Measurements from ENCODE around the gene RHOBTB3.

Gene RHOBTB3

DNA sequence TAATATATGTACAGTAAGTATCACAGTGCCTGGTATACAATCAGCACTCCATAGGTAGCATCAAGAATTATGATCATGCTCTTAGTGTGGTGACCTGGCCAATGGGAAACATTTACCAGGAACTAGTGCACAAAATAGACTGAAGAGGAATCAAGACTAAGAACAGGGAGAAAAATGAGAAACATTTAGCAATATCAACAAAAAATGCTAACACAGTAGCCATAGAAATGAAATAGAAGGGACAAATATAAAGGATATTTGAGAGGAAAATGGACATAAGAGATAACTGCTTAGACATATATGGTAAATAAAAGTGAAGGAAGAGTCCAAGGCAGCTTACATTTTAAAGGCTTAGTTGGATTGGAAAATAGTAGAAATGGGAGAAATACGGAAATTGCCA is 31.8 kb upstream of the RHOBTB3 start:
- TF ChIP-seq TCF4 (CRISPR knock-in tag; IDR thresholded peaks at IDR 0.05; ENCODE audit: borderline replicate concordance) (no peak), ZNF8 (CRISPR knock-in tag; IDR thresholded peaks at IDR 0.05) (no peak), CSDC2 (CRISPR knock-in tag; IDR thresholded peaks at IDR 0.05) (no peak), OSR1 (CRISPR knock-in tag; IDR thresholded peaks at IDR 0.05) (no peak), ZNF70 (CRISPR knock-in tag; IDR thresholded peaks at IDR 0.05) (no peak), SNAI2 (CRISPR knock-in tag; IDR thresholded peaks at IDR 0.05) (no peak), ZC3H10 (CRISPR knock-in tag; IDR thresholded peaks at IDR 0.05) (no peak), TOX (CRISPR knock-in tag; IDR thresholded peaks at IDR 0.05; ENCODE audit: borderline replicate concordance) (no peak), BACH2 (CRISPR knock-in tag; IDR thresholded peaks at IDR 0.05; ENCODE audit: borderline replicate concordance) (no peak), PPARA (CRISPR knock-in tag; IDR thresholded peaks at IDR 0.05; ENCODE audit: borderline replicate concordance) (no peak), POU6F1 (CRISPR knock-in tag; IDR thresholded peaks at IDR 0.05; ENCODE audit: borderline replicate concordance, low read depth) (no peak), GLIS3 (CRISPR knock-in tag; IDR thresholded peaks at IDR 0.05) (no peak), ARNTL (CRISPR knock-in tag; IDR thresholded peaks at IDR 0.05; ENCODE audit: borderline replicate concordance, low read depth) (no peak)
- TF ChIP-seq, protein P1, sequence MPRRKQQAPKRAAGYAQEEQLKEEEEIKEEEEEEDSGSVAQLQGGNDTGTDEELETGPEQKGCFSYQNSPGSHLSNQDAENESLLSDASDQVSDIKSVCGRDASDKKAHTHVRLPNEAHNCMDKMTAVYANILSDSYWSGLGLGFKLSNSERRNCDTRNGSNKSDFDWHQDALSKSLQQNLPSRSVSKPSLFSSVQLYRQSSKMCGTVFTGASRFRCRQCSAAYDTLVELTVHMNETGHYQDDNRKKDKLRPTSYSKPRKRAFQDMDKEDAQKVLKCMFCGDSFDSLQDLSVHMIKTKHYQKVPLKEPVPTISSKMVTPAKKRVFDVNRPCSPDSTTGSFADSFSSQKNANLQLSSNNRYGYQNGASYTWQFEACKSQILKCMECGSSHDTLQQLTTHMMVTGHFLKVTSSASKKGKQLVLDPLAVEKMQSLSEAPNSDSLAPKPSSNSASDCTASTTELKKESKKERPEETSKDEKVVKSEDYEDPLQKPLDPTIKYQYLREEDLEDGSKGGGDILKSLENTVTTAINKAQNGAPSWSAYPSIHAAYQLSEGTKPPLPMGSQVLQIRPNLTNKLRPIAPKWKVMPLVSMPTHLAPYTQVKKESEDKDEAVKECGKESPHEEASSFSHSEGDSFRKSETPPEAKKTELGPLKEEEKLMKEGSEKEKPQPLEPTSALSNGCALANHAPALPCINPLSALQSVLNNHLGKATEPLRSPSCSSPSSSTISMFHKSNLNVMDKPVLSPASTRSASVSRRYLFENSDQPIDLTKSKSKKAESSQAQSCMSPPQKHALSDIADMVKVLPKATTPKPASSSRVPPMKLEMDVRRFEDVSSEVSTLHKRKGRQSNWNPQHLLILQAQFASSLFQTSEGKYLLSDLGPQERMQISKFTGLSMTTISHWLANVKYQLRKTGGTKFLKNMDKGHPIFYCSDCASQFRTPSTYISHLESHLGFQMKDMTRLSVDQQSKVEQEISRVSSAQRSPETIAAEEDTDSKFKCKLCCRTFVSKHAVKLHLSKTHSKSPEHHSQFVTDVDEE (CRISPR knock-in tag; IDR thresholded peaks at IDR 0.05) = no peak
- TF ChIP-seq, protein P2, sequence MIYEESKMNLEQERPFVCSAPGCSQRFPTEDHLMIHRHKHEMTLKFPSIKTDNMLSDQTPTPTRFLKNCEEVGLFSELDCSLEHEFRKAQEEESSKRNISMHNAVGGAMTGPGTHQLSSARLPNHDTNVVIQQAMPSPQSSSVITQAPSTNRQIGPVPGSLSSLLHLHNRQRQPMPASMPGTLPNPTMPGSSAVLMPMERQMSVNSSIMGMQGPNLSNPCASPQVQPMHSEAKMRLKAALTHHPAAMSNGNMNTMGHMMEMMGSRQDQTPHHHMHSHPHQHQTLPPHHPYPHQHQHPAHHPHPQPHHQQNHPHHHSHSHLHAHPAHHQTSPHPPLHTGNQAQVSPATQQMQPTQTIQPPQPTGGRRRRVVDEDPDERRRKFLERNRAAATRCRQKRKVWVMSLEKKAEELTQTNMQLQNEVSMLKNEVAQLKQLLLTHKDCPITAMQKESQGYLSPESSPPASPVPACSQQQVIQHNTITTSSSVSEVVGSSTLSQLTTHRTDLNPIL (CRISPR knock-in tag; IDR thresholded peaks at IDR 0.05; ENCODE audit: low read depth) = no peak
- no peak for ATAC-seq

DNA sequence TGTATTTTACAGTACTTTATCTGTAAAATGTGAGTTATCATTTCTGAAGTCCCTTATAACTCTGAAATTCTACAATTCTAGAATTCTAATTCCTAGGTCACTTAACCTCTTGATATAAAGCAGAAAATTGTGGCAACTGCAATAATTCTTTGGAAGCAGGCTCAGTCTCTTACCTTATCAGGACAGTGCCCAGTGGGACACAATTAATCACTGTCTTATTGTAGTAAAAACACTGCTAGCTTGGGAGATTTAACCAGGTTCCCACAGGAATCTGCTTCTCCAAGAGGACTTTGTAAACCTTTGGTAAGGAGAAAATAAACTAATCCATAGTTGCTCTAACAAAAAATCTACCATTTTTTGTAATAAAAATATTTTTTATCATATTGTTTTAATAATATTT is 30.1 kb upstream of the RHOBTB3 start:
- TF ChIP-seq TCF4 (CRISPR knock-in tag; IDR thresholded peaks at IDR 0.05; ENCODE audit: borderline replicate concordance) (0 out of 2 replicates have a peak, but pooled peaks have one; percentile 22), ISL1 (CRISPR knock-in tag; IDR thresholded peaks at IDR 0.05) (peak; percentile 54), ZNF565 (CRISPR knock-in tag; conservative IDR thresholded peaks at IDR 0.05; ENCODE audit: low read depth) (no peak)
- TF ChIP-seq, protein P3, sequence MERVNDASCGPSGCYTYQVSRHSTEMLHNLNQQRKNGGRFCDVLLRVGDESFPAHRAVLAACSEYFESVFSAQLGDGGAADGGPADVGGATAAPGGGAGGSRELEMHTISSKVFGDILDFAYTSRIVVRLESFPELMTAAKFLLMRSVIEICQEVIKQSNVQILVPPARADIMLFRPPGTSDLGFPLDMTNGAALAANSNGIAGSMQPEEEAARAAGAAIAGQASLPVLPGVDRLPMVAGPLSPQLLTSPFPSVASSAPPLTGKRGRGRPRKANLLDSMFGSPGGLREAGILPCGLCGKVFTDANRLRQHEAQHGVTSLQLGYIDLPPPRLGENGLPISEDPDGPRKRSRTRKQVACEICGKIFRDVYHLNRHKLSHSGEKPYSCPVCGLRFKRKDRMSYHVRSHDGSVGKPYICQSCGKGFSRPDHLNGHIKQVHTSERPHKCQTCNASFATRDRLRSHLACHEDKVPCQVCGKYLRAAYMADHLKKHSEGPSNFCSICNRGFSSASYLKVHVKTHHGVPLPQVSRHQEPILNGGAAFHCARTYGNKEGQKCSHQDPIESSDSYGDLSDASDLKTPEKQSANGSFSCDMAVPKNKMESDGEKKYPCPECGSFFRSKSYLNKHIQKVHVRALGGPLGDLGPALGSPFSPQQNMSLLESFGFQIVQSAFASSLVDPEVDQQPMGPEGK (CRISPR knock-in tag; IDR thresholded peaks at IDR 0.05; ENCODE audit: borderline replicate concordance) = no peak
- ATAC-seq = no peak

DNA sequence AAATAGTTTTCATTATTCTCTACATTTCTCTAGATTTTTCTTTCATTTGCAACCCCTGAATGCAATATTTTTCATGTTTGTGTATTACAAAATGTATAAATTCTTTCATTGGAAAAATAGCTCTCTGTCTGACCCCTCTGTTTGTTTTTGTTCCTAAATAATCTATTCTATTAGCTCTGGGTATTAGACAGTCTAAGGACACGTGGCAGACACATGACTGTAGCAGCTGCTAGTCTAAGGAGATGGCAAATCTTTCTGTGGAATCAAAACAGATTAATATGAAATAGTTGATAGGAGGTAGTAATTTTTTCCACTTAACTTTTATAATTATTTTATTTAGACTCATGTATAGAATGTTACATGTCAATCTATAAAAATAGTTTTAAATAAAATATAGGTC is 27.0 kb upstream of the RHOBTB3 start:
- ATAC-seq = no peak
- no peak for TF ChIP-seq ZNF565 (CRISPR knock-in tag; conservative IDR thresholded peaks at IDR 0.05; ENCODE audit: low read depth)
- TF ChIP-seq, protein P4, sequence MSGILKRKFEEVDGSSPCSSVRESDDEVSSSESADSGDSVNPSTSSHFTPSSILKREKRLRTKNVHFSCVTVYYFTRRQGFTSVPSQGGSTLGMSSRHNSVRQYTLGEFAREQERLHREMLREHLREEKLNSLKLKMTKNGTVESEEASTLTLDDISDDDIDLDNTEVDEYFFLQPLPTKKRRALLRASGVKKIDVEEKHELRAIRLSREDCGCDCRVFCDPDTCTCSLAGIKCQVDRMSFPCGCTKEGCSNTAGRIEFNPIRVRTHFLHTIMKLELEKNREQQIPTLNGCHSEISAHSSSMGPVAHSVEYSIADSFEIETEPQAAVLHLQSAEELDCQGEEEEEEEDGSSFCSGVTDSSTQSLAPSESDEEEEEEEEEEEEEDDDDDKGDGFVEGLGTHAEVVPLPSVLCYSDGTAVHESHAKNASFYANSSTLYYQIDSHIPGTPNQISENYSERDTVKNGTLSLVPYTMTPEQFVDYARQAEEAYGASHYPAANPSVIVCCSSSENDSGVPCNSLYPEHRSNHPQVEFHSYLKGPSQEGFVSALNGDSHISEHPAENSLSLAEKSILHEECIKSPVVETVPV (CRISPR knock-in tag; IDR thresholded peaks at IDR 0.05) = no peak
- no peak for TF ChIP-seq CSDC2 (CRISPR knock-in tag; IDR thresholded peaks at IDR 0.05)
- TF ChIP-seq POU6F1 (CRISPR knock-in tag; IDR thresholded peaks at IDR 0.05; ENCODE audit: borderline replicate concordance, low read depth) = no peak
- no peak for TF ChIP-seq ARNTL (CRISPR knock-in tag; IDR thresholded peaks at IDR 0.05; ENCODE audit: borderline replicate concordance, low read depth)
- TF ChIP-seq ZNF70 (CRISPR knock-in tag; IDR thresholded peaks at IDR 0.05) = no peak
- TF ChIP-seq GLIS3 (CRISPR knock-in tag; IDR thresholded peaks at IDR 0.05) = no peak
- TF ChIP-seq, protein P3 (CRISPR knock-in tag; IDR thresholded peaks at IDR 0.05; ENCODE audit: borderline replicate concordance) = no peak
- no peak for TF ChIP-seq RARB (CRISPR knock-in tag; IDR thresholded peaks at IDR 0.05)
- TF ChIP-seq ESRRG (CRISPR knock-in tag; IDR thresholded peaks at IDR 0.05) = no peak
- TF ChIP-seq, protein P2 (CRISPR knock-in tag; IDR thresholded peaks at IDR 0.05; ENCODE audit: low read depth) = no peak
- TF ChIP-seq OSR1 (CRISPR knock-in tag; IDR thresholded peaks at IDR 0.05) = no peak
- TF ChIP-seq ISL1 (CRISPR knock-in tag; IDR thresholded peaks at IDR 0.05) = no peak
- no peak for TF ChIP-seq TOX (CRISPR knock-in tag; IDR thresholded peaks at IDR 0.05; ENCODE audit: borderline replicate concordance)

All from SK-N-SH treated with all-trans-retinoic acid at 6 μM for 48 hours (cell line).